K562 (cell line): ENCODE data around the gene MRPS30. TPM values are rescaled to one million over a fixed set of nuclear protein-coding genes. Genes with fewer than 3 reads are reported as not detected.
"Not testable (repeated sequence)": the region's sequence is repeated elsewhere in the genome, so short reads cannot be mapped to it uniquely, and the experiment has no call there.

Experiments
- ATAC-seq: fragments of 200-7000 bp; cut with Tn5 transposase; 3 replicates; pipeline ENCODE4 v1.9.1; 2020; ENCODE audit warnings: moderate library complexity
- BruUV-seq: library from RNA; stranded (reverse); fragments of 400-500 nt; replicated peaks from 2 replicates; lab custom pipeline; 2021; lab: Mats Ljungman, UMichigan
- CTCF ChIA-PET: fragments of 300-600 bp; formaldehyde crosslinking; extraction: SDS; loops from one replicate; lab custom pipeline; 2021; ENCODE audit warnings: low intra/inter-chr PET ratio; lab: Yijun Ruan, JAX
- POLR2A ChIA-PET: fragments of 300-600, 350-650 bp; sonication (Branson Sonifier 250); formaldehyde crosslinking; extraction: SDS; loops from one replicate; lab custom pipeline; 2021; ENCODE audit warnings: antibody characterized with exemption, inconsistent platforms; lab: Yijun Ruan, JAX
- DNase-seq, 4 experiments: peaks; one replicate each; pipeline versions ENCODE4 v3.0.0 to v3.0.0-alpha.2; 2011 to 2018; ENCODE audit warnings: low spot score in 3 of 4, mixed read lengths in 3 of 4; ENCODE audit errors: extremely low read depth in 1 of 4
- FAIRE-seq: peaks from 2 replicates; lab custom pipeline; 2011; peaks lifted over from hg19 to GRCh38; lab: Jason Lieb, UNC
- H2AFZ ChIP-seq: 2 replicates; pipeline ENCODE4 v1.6.0; 2011; ENCODE audit warnings: low read depth, low read length, control low read depth, inconsistent platforms
- H3K27ac ChIP-seq: fragments of 200-600 bp; 3 replicates; pipeline ENCODE4 v1.8.0; 2011; ENCODE audit warnings: low read depth, mild to moderate bottlenecking, control low read depth, inconsistent platforms, low read length, moderate library complexity, mixed read lengths; ENCODE audit errors: extremely low read depth
- H3K27me3 ChIP-seq, 2 experiments: fragments of 300-600 bp in 1 of 2; 2 replicates in 1 of 2; 3 replicates in 1 of 2; pipeline versions ENCODE4 v1.6.0 to v1.8.0; 2011; ENCODE audit warnings: inconsistent platforms in 2 of 2, low read length in 2 of 2, mild to moderate bottlenecking in 1 of 2, mixed read lengths in 1 of 2, moderate library complexity in 1 of 2; ENCODE audit not compliant: control insufficient read depth in 2 of 2, insufficient read depth in 2 of 2
- H3K36me3 ChIP-seq: fragments of 300-600 bp; 3 replicates; pipeline ENCODE4 v1.8.0; 2011; ENCODE audit warnings: mild to moderate bottlenecking, low read length, inconsistent platforms; ENCODE audit not compliant: control insufficient read depth, insufficient read depth
- H3K4me1 ChIP-seq, 2 experiments: fragments of 200-600 bp in 1 of 2; replicated peaks in 1 of 2; 2 replicates in 1 of 2; 3 replicates in 1 of 2; pipeline versions ENCODE4 v1.5.1 to v1.8.0; 2011; ENCODE audit warnings: inconsistent platforms in 2 of 2, low read length in 2 of 2, mild to moderate bottlenecking in 1 of 2, mixed read lengths in 1 of 2, moderate library complexity in 1 of 2; ENCODE audit not compliant: control insufficient read depth in 2 of 2, insufficient read depth in 2 of 2
- H3K4me2 ChIP-seq: 2 replicates; pipeline ENCODE4 v1.6.1; 2011; ENCODE audit warnings: low read length, control low read depth, inconsistent platforms, mixed read lengths; ENCODE audit not compliant: insufficient read depth
- H3K4me3 ChIP-seq: fragments of 200-600 bp; sonication (generic), shearing (Covaris generic); 2 replicates; pipeline ENCODE4 v1.5.1; 2016; ENCODE audit warnings: control low read depth, inconsistent platforms
- H3K79me2 ChIP-seq: fragments of 200-600 bp; 3 replicates; pipeline ENCODE4 v1.8.0; 2011; ENCODE audit warnings: low read length, inconsistent platforms; ENCODE audit not compliant: control insufficient read depth, insufficient read depth
- H3K9ac ChIP-seq, 2 experiments: 2 replicates each; pipeline versions ENCODE4 v1.6.0 to v1.6.1; 2011; ENCODE audit warnings: low read depth in 2 of 2, low read length in 2 of 2, control low read depth in 1 of 2, inconsistent platforms in 1 of 2, mild to moderate bottlenecking in 1 of 2, mixed read lengths in 1 of 2; ENCODE audit not compliant: insufficient read depth in 1 of 2
- H3K9me1 ChIP-seq: one replicate; pipeline ENCODE4 v1.6.0; 2011; ENCODE audit warnings: inconsistent platforms, mild to moderate bottlenecking, low read length, moderate library complexity; ENCODE audit not compliant: control insufficient read depth, insufficient read depth
- H3K9me3 ChIP-seq: replicated peaks from 2 replicates; pipeline ENCODE4 v1.5.1; 2011; ENCODE audit warnings: low read depth, low read length, inconsistent platforms; ENCODE audit not compliant: control insufficient read depth, insufficient read depth
- H4K20me1 ChIP-seq: replicated peaks from 2 replicates; pipeline ENCODE4 v1.6.1; 2011; ENCODE audit warnings: low read length, inconsistent platforms, mixed read lengths; ENCODE audit not compliant: control insufficient read depth, insufficient read depth
- CBFB ChIP-seq: sonication (generic); formaldehyde crosslinking; IDR thresholded peaks from 2 replicates; pipeline ENCODE4 v1.4.0; 2020; ENCODE audit warnings: mild to moderate bottlenecking, missing genetic modification reagents
- CC2D1A ChIP-seq: fragments of 450-650 bp; IDR thresholded peaks from 2 replicates; pipeline ENCODE4 v1.6.1; 2017; ENCODE audit warnings: mild to moderate bottlenecking
- KDM5B ChIP-seq: fragments of 200-600 bp; sonication (generic); IDR thresholded peaks from 2 replicates; pipeline ENCODE4 v1.6.1; 2012; ENCODE audit warnings: low read depth, mild to moderate bottlenecking, moderate library complexity, low read length, control low read depth, inconsistent platforms; ENCODE audit not compliant: insufficient replicate concordance
- NFE2L1 ChIP-seq: fragments of 450-650 bp; IDR thresholded peaks from 2 replicates; pipeline ENCODE4 v1.6.1; 2016; ENCODE audit warnings: missing genetic modification characterization, low read depth, mild to moderate bottlenecking, missing compliant biosample characterization, moderate library complexity, borderline replicate concordance
- SRSF9 ChIP-seq: fragments of 200-400 bp; formaldehyde crosslinking; IDR thresholded peaks from 2 replicates; pipeline ENCODE4 v1.6.1; 2017; ENCODE audit warnings: low read depth, low read length, borderline replicate concordance
- WGBS: fragments of 100-300 bp; shearing (Covaris generic); methylation state at CpG from one replicate; pipeline ENCODE4 v1.1.6; 2016; ENCODE audit warnings: low coverage, mixed read lengths; ENCODE audit not compliant: insufficient coverage; ENCODE audit errors: missing lambda C conversion rate; 5-methylcytosine and 5-hydroxymethylcytosine counted together
- in situ Hi-C: fragments of 300-500 bp; cut with MboI; formaldehyde crosslinking; loops from 4 replicates; pipeline ENCODE4 v1.15.0; 2018; ENCODE audit warnings: inconsistent platforms, mixed read lengths
- intact Hi-C: fragments of 100-400 bp; cut with micrococcal nuclease; formaldehyde crosslinking; loops from 2 replicates; pipeline ENCODE4 v1.14.2; 2022
- polyA plus RNA-seq, 8 experiments: library from polyadenylated mRNA; depleted of rRNA in 4 of 8; stranded (reverse) in 5 of 8; unstranded in 3 of 8; fragments of >200 nt; fragmentation: Nextera tagmentation in 2 of 8; fragmentation: Illumina TruSeq in 1 of 8; extraction: Ambion mirVana in 2 of 8; extraction: Trizol in 1 of 8; gene quantifications; 2 replicates each; pipeline versions ENCODE4 v1.2.1 to v1.2.3, GENCODE V29; 2011 to 2014; ENCODE audit warnings: inconsistent platforms in 1 of 8, missing spikeins in 1 of 8
- total RNA-seq, 7 experiments: library from RNA; depleted of rRNA in 6 of 7; stranded (reverse); fragments of >200 nt in 6 of 7; fragmentation: Illumina TruSeq in 2 of 7; extraction: Trizol in 2 of 7; gene quantifications; 2 replicates each; pipeline versions ENCODE4 v1.2.1 to v1.2.3, GENCODE V29; 2011 to 2021; ENCODE audit warnings: low replicate concordance in 1 of 7
- TF ChIP-seq, protein P1 (sequence below): sonication (generic); formaldehyde crosslinking; IDR thresholded peaks from 2 replicates; pipeline ENCODE4 v1.8.0; 2022; ENCODE audit warnings: mild to moderate bottlenecking, missing genetic modification reagents, borderline replicate concordance
- TF ChIP-seq, protein P2 (sequence below): fragments of 450-650 bp; formaldehyde crosslinking; IDR thresholded peaks from 2 replicates; pipeline ENCODE4 v1.4.0; 2022; ENCODE audit warnings: missing genetic modification characterization

The MRPS30 gene
- total and polyA plus RNA-seq, 9 of the 15 experiments (the other 6 are each of a cell fraction or from before 2014, with no cell fraction given): 24.3 to 145 (median 114) TPM

DNA sequence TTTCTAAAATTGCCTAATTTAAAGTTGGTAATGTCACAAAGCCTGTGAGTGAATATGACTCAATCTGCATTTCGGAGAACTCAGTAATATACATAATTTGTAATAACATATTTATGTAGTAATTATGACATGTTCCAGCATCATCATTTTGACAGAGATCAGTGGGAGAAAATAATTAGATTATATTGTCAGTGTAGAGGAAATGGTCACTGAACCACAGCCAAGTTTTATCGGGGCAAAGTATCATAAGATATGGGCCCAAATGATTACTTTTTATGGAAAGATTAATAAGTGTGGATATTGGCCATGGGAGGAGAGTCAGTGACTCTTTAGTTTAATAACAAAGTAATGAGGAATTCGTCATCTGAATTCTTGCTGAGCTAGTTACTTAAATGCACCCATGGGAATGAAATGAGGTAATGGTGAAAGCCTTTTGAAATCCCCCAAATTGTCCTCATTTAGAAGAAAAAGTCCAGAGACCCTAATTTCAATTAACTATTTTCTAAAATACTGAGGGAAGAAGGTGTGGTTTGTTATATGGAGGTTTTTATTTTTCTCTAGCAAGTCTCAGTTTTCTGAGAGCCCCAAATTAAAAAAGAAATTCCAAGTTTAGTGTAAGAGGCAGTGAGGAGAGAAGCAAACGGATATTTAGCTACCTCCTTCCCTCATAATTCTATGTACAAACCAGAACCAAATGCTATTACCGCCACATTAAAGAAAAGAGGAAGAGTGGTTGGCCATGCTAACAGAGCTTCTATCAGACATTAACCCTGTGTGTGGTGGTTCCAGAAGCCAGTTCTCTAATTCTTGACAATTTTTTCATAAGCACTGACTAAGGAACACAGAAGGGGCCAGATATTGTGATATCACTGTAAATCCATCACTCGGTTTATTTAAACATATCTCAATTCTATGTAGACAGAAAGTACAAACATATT is 37.7 kb upstream of the MRPS30 start (continued):
- TF ChIP-seq, protein P1, sequence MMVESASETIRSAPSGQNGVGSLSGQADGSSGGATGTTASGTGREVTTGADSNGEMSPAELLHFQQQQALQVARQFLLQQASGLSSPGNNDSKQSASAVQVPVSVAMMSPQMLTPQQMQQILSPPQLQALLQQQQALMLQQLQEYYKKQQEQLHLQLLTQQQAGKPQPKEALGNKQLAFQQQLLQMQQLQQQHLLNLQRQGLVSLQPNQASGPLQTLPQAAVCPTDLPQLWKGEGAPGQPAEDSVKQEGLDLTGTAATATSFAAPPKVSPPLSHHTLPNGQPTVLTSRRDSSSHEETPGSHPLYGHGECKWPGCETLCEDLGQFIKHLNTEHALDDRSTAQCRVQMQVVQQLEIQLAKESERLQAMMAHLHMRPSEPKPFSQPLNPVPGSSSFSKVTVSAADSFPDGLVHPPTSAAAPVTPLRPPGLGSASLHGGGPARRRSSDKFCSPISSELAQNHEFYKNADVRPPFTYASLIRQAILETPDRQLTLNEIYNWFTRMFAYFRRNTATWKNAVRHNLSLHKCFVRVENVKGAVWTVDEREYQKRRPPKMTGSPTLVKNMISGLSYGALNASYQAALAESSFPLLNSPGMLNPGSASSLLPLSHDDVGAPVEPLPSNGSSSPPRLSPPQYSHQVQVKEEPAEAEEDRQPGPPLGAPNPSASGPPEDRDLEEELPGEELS: no peak
- TF ChIP-seq CC2D1A: no peak
- TF ChIP-seq CBFB (CRISPR knock-in tag): no peak
- TF ChIP-seq KDM5B: no peak
- TF ChIP-seq NFE2L1 (tag): no peak
- TF ChIP-seq, protein P2, sequence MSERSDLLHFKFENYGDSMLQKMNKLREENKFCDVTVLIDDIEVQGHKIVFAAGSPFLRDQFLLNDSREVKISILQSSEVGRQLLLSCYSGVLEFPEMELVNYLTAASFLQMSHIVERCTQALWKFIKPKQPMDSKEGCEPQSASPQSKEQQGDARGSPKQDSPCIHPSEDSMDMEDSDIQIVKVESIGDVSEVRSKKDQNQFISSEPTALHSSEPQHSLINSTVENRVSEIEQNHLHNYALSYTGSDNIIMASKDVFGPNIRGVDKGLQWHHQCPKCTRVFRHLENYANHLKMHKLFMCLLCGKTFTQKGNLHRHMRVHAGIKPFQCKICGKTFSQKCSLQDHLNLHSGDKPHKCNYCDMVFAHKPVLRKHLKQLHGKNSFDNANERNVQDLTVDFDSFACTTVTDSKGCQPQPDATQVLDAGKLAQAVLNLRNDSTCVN (CRISPR knock-in tag): no peak
- no peak for TF ChIP-seq SRSF9

- intact Hi-C loops: loop anchor here (5.0 kb wide), 1 partner anchor 1040 kb away; no protein-coding TSS in a partner anchor
- ATAC-seq, H3K4me3 ChIP-seq, FAIRE-seq, H3K9me3 ChIP-seq, in situ Hi-C loops, DNase-seq, H3K4me2 ChIP-seq, H3K9me1 ChIP-seq, H3K9ac ChIP-seq, H3K79me2 ChIP-seq, CTCF ChIA-PET, H3K27ac ChIP-seq, H3K36me3 ChIP-seq, H4K20me1 ChIP-seq, H2AFZ ChIP-seq, POLR2A ChIA-PET, BruUV-seq, H3K4me1 ChIP-seq, H3K27me3 ChIP-seq: not testable (repeated sequence)
- WGBS: 20% methylated on average over 11 of the region's 11 CpGs
These were observed 36.4 kb upstream of the MRPS30 start for GRCh38 chr5:44772397-44772796.
